Prostate gland (tissue), 2 donors: Measurements from ENCODE around the gene MDC1. TPM values are rescaled to one million over a fixed set of nuclear protein-coding genes. Genes with fewer than 3 reads are reported as not detected.

Source experiments
- DNase-seq: peaks from one replicate; pipeline ENCODE4 v3.0.0-alpha.2; 2019; ENCODE audit warnings: low spot score
- H3K27ac ChIP-seq, 2 donors: fragments of 200-600 bp; sonication (generic); 2 replicates each; pipeline ENCODE4 v1.5.1; 2017 to 2019
- H3K27me3 ChIP-seq: fragments of 200-600 bp; sonication (generic); replicated peaks from 2 replicates; pipeline ENCODE4 v1.5.1; 2019; ENCODE audit not compliant: insufficient read depth
- H3K36me3 ChIP-seq, 2 donors: fragments of 200-600 bp; sonication (generic); 1 replicate in 1 of 2; 2 replicates in 1 of 2; pipeline versions ENCODE4 v1.5.1 to v1.8.1; 2017 to 2019
- H3K4me1 ChIP-seq: fragments of 200-600 bp; sonication (generic); replicated peaks from 2 replicates; pipeline ENCODE4 v1.5.1; 2019
- H3K4me3 ChIP-seq, 2 donors: fragments of 200-600 bp; sonication (generic); 2 replicates each; pipeline ENCODE4 v1.5.1; 2017 to 2019
- H3K9me3 ChIP-seq: fragments of 200-600 bp; sonication (generic); 2 replicates; pipeline ENCODE4 v1.5.1; 2017
- POLR2A ChIP-seq: fragments of 450-650 bp; IDR thresholded peaks from one replicate; pipeline ENCODE4 v1.6.1; 2016; ENCODE audit warnings: antibody characterized with exemption, mild to moderate bottlenecking
- POLR2AphosphoS5 ChIP-seq: sonication (generic); formaldehyde crosslinking; IDR thresholded peaks from one replicate; pipeline ENCODE4 v1.6.1; 2017; ENCODE audit warnings: antibody characterized with exemption
- WGBS: methylation state at CpG from one replicate; pipeline ENCODE4 v1.1.5; 2018; 5-methylcytosine and 5-hydroxymethylcytosine counted together
- intact Hi-C: fragments of 100-400 bp; cut with DNase I; formaldehyde crosslinking; loops from one replicate; pipeline ENCODE4 v1.14.2; 2022
- small RNA-seq, 2 donors: library from RNA; depleted of rRNA; stranded (forward); fragments of <200 nt; gene quantifications; one replicate each; pipeline ENCODE3, GENCODE V24; 2016
- total RNA-seq, 2 donors: library from RNA; depleted of rRNA; stranded (reverse); fragments of >200 nt; gene quantifications; one replicate each; pipeline ENCODE4 v1.1.0, GENCODE V29; 2016
- TF ChIP-seq, protein P1 (sequence below), 4 experiments: fragments of 200-600 bp in 2 of 4; fragments of 450-650 bp in 2 of 4; sonication (generic) in 2 of 4; IDR thresholded peaks; 1 replicate in 3 of 4; 2 replicates in 1 of 4; pipeline ENCODE4 v1.5.1; 2016 to 2019; ENCODE audit warnings: antibody characterized with exemption in 4 of 4, mild to moderate bottlenecking in 2 of 4, moderate library complexity in 2 of 4

Gene MDC1
- total RNA-seq, 2 donors from 2014 or later = 20.5 to 26.3 TPM

GRCh38 chr6:30654798-30655742, 62.0 kb downstream of the MDC1 start:
- no peak for DNase-seq
- Histone ChIP-seq H3K27ac (no peak overlapping the region), H3K36me3 (peaks cover 20 to 47% of the 10 kb centered on the region in 2 donors), H3K27me3 (no peaks in the 10 kb centered on the region), H3K4me3 (no peak overlapping the region), H3K9me3 (no peaks in the 10 kb centered on the region), H3K4me1 (no peaks in the 10 kb centered on the region)
- intact Hi-C loops = no loop called here
- WGBS = 92% methylated on average over 19 of the region's 19 CpGs
- TF ChIP-seq POLR2A (no peak), POLR2AphosphoS5 (no peak)

DNA sequence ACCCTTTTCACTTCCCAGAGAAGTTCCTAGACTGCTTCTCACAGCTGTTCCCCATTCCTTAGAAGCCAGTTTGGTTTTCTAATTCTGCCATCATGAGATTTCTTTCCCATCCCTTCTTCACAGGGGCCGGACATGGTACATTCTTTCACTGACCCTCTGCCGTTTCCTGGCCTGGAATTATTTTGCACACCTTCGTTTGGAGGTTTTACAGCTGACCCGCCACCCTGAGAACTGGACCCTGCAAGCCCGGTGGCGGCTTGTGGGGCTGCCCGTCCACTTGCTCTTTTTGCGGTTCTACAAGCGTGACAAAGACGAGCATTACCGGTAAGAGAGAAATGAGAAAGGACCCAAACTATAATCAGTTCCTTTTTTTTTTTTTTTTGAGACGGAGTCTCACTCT, 65.9 kb downstream of the MDC1 start:
- H3K36me3 ChIP-seq = peaks cover 14 to 27% of the 10 kb centered on the region in 2 donors
- WGBS = 84% methylated on average over 12 of the region's 12 CpGs

More for the DNA sequence above, 65.9 kb downstream of the MDC1 start:
- no peak for DNase-seq
- Histone ChIP-seq H3K4me1 (no peaks in the 10 kb centered on the region), H3K9me3 (no peaks in the 10 kb centered on the region), H3K27me3 (no peaks in the 10 kb centered on the region), H3K27ac (no peak overlapping the region), H3K4me3 (no peak overlapping the region)
- intact Hi-C loops = no loop called here
- no peak for TF ChIP-seq POLR2AphosphoS5
- TF ChIP-seq, protein P1, sequence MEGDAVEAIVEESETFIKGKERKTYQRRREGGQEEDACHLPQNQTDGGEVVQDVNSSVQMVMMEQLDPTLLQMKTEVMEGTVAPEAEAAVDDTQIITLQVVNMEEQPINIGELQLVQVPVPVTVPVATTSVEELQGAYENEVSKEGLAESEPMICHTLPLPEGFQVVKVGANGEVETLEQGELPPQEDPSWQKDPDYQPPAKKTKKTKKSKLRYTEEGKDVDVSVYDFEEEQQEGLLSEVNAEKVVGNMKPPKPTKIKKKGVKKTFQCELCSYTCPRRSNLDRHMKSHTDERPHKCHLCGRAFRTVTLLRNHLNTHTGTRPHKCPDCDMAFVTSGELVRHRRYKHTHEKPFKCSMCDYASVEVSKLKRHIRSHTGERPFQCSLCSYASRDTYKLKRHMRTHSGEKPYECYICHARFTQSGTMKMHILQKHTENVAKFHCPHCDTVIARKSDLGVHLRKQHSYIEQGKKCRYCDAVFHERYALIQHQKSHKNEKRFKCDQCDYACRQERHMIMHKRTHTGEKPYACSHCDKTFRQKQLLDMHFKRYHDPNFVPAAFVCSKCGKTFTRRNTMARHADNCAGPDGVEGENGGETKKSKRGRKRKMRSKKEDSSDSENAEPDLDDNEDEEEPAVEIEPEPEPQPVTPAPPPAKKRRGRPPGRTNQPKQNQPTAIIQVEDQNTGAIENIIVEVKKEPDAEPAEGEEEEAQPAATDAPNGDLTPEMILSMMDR (IDR thresholded peaks at IDR 0.05) = no peak
- no peak for TF ChIP-seq POLR2A

Small RNAs within 50 kb of the gene (small RNA-seq; reads per million reads assigned to genes)
- gene RF00019 (0 reads per million in 2 donors), gene RN7SL353P (0 reads per million in 2 donors)

Other genes starting within 250 kb of the MDC1 start
- gene HLA-E, start 227.8 kb downstream of the MDC1 start, total RNA-seq = 100 to 1,000 TPM; 293 to 354 TPM
- gene GNL1, start 160.8 kb downstream of the MDC1 start, total RNA-seq = 10 to 100 TPM; 38.3 to 56.4 TPM
- 10 to 100 TPM in 1 of 2 donors, 1 to 10 TPM in 1; 8.6 to 11.7 TPM for gene PRR3, start 160.0 kb downstream of the MDC1 start, total RNA-seq
- 10 to 100 TPM; 42.3 to 49.2 TPM for gene ABCF1, start 145.8 kb downstream of the MDC1 start, total RNA-seq
- gene PPP1R10, start 100.0 kb downstream of the MDC1 start, total RNA-seq = 10 to 100 TPM; 40.0 to 51.0 TPM
- 10 to 100 TPM; 63.6 to 69.2 TPM for gene MRPS18B, start 99.4 kb downstream of the MDC1 start, total RNA-seq
- gene ATAT1, start 90.4 kb downstream of the MDC1 start, total RNA-seq = 10 to 100 TPM in 1 of 2 donors, 1 to 10 TPM in 1; 8.7 to 11.0 TPM
- 10 to 100 TPM; 12.8 to 18.5 TPM for gene C6orf136, start 70.1 kb downstream of the MDC1 start, total RNA-seq
- gene DHX16, start 44.3 kb downstream of the MDC1 start, total RNA-seq = 10 to 100 TPM; 26.4 to 41.0 TPM
- 10 to 100 TPM; 12.2 to 21.9 TPM for gene PPP1R18, start 30.6 kb downstream of the MDC1 start, total RNA-seq
- gene NRM, start 26.3 kb downstream of the MDC1 start, total RNA-seq = 1 to 10 TPM; 5.9 to 7.3 TPM
- gene TUBB, start 3.1 kb upstream of the MDC1 start, total RNA-seq = 100 to 1,000 TPM; 196 to 270 TPM
- 100 to 1,000 TPM; 117 to 133 TPM for gene FLOT1, start 25.4 kb upstream of the MDC1 start, total RNA-seq
- gene IER3, start 27.3 kb upstream of the MDC1 start, total RNA-seq = 10 to 100 TPM; 13.9 to 26.4 TPM
- 100 to 1,000 TPM; 178 to 182 TPM for gene DDR1, start 167.2 kb upstream of the MDC1 start, total RNA-seq
- 10 to 100 TPM; 19.0 to 26.2 TPM for gene GTF2H4, start 190.9 kb upstream of the MDC1 start, total RNA-seq
- 10 to 100 TPM; 15.8 to 27.0 TPM for gene VARS2, start 197.0 kb upstream of the MDC1 start, total RNA-seq
- gene SFTA2, start 214.9 kb upstream of the MDC1 start, total RNA-seq = not detected
- not detected for gene MUCL3, start 223.7 kb upstream of the MDC1 start, total RNA-seq